PC-9 (cell line): Measurements from ENCODE around the gene FOXN1.

Experiments used
- CTCF ChIP-seq: fragments of 200-600 bp; sonication (generic); conservative IDR thresholded peaks from 2 replicates; pipeline ENCODE4 v1.6.1; 2017; ENCODE audit warnings: mixed run types, antibody characterized with exemption, mild to moderate bottlenecking, moderate library complexity
- EZH2 ChIP-seq: fragments of 200-600 bp; sonication (generic); IDR thresholded peaks from 2 replicates; pipeline ENCODE4 v1.8.0; 2017; ENCODE audit warnings: antibody characterized with exemption, low read depth

- no peak for TF ChIP-seq EZH2
- no peak for TF ChIP-seq CTCF
These were observed 5.8 kb downstream of the FOXN1 start for GRCh38 chr17:28511858-28512461.
